Panc1 (cell line): ENCODE measurements around the gene GPD1. TPM values are rescaled to one million over a fixed set of nuclear protein-coding genes. Genes with fewer than 3 reads are reported as not detected.

Source experiments
- ATAC-seq: fragments of 200-7000 bp; cut with Tn5 transposase; 2 replicates; pipeline ENCODE4 v1.9.1; 2020; ENCODE audit warnings: mild to moderate bottlenecking, moderate library complexity
- BruUV-seq: library from RNA; stranded (reverse); fragments of 400-500 nt; replicated peaks from 2 replicates; lab custom pipeline; 2021; lab: Mats Ljungman, UMichigan
- CTCF ChIA-PET: fragments of 300-600 bp; sonication (Branson Sonifier 250); formaldehyde crosslinking; loops from one replicate; lab custom pipeline; 2022; ENCODE audit warnings: antibody characterized with exemption; lab: Charles Lee
- POLR2A ChIA-PET: fragments of 300-600 bp; sonication (Branson Sonifier 250); formaldehyde crosslinking; loops from one replicate; lab custom pipeline; 2022; ENCODE audit warnings: antibody characterized with exemption; lab: Charles Lee
- DNase-seq: peaks from one replicate; pipeline ENCODE4 v3.0.0-alpha.2; 2010; ENCODE audit warnings: low read depth, low spot score
- H3K27ac ChIP-seq: 2 replicates; pipeline ENCODE4 v1.5.1; 2011; ENCODE audit warnings: mild to moderate bottlenecking, low read length, inconsistent platforms
- H3K27me3 ChIP-seq: fragments of 200-500 bp; sonication (Bioruptor generic); 2 replicates; pipeline ENCODE4 v1.6.0; 2014; ENCODE audit warnings: low read length, inconsistent platforms; ENCODE audit not compliant: control insufficient read depth, insufficient read depth
- H3K36me3 ChIP-seq: fragments of 200-500 bp; sonication (Bioruptor generic); 2 replicates; pipeline ENCODE4 v1.5.1; 2014; ENCODE audit warnings: inconsistent platforms, mild to moderate bottlenecking, low read length, moderate library complexity; ENCODE audit not compliant: control insufficient read depth, insufficient read depth
- H3K4me1 ChIP-seq: 2 replicates; pipeline ENCODE4 v1.5.1; 2011; ENCODE audit warnings: inconsistent platforms, mild to moderate bottlenecking, low read length, moderate library complexity; ENCODE audit not compliant: control insufficient read depth, insufficient read depth
- H3K4me3 ChIP-seq, 2 experiments: 2 replicates each; pipeline ENCODE4 v1.5.1; 2011 to 2012; ENCODE audit warnings: low read depth in 2 of 2, low read length in 2 of 2, mild to moderate bottlenecking in 2 of 2, inconsistent platforms in 1 of 2, moderate library complexity in 1 of 2
- H3K9me3 ChIP-seq: fragments of 200-500 bp; sonication (Bioruptor generic); 2 replicates; pipeline ENCODE4 v1.5.1; 2014; ENCODE audit warnings: low read depth, mild to moderate bottlenecking, inconsistent platforms, low read length, moderate library complexity; ENCODE audit not compliant: control insufficient read depth, insufficient read depth
- POLR2AphosphoS5 ChIP-seq: IDR thresholded peaks from 2 replicates; pipeline ENCODE4 v1.6.1; 2012; ENCODE audit warnings: mild to moderate bottlenecking, low read depth, low read length, moderate library complexity
- SIN3A ChIP-seq: IDR thresholded peaks from 2 replicates; pipeline ENCODE4 v1.6.1; 2012; ENCODE audit warnings: low read depth, mild to moderate bottlenecking, low read length, moderate library complexity, borderline replicate concordance; ENCODE audit not compliant: insufficient read depth
- TCF7L2 ChIP-seq: IDR thresholded peaks from 2 replicates; pipeline ENCODE4 v1.6.1; 2011; ENCODE audit warnings: mild to moderate bottlenecking, low read depth, low read length, inconsistent platforms
- in situ Hi-C: cut with HindIII; loops from 2 replicates; pipeline ENCODE4 v1.10.0; 2016; ENCODE audit warnings: low sequenced_read_pairs, low pct_unique_long_range_greater_than_20kb
- intact Hi-C: fragments of 100-400 bp; cut with micrococcal nuclease; formaldehyde crosslinking; loops from one replicate; pipeline ENCODE4 v1.10.0; 2022; ENCODE audit not compliant: unreplicated experiment
- total RNA-seq: library from RNA; stranded (reverse); gene quantifications from one replicate; pipeline ENCODE4 v1.2.1, GENCODE V29; 2021; ENCODE audit not compliant: unreplicated experiment
- TF ChIP-seq, protein P1 (sequence below), 2 experiments: IDR thresholded peaks; 2 replicates each; pipeline ENCODE4 v1.6.1; 2011 to 2012; ENCODE audit warnings: low read depth in 2 of 2, control low read depth in 1 of 2, low read length in 1 of 2, mild to moderate bottlenecking in 1 of 2, moderate library complexity in 1 of 2; ENCODE audit not compliant: insufficient read depth in 1 of 2
- TF ChIP-seq, protein P2 (sequence below): fragments of 450-650 bp; IDR thresholded peaks from 2 replicates; pipeline ENCODE4 v1.5.1; 2017; ENCODE audit warnings: mild to moderate bottlenecking

The GPD1 gene
- total RNA-seq, 1 experiment from 2014 or later = 0.28 TPM

DNA sequence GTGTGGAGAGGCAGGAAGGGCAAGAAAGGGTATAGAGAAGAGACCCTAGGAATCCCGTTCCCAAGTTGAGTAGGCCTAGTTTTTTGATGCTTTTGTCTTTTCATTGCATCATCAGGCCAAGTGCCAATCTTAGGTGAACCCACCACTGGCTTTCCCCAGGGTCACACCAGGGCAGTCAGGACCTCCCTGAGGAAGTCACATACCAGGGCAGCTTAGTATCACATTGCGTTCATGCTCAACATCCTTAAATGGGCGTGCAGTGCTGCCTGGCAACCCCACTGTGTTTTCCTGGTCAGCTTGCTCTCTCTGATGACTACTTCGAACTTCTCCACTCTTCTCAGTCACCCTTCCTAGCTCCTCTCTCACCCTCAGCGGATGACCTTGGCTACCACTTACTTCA lies 37.4 kb upstream of the GPD1 start:
- no peaks in the 10 kb centered on the region for H3K27me3 ChIP-seq
- H3K4me1 ChIP-seq = 0 out of 2 replicates have a peak, but pooled peaks cover 3% of the 10 kb centered on the region
- DNase-seq (no peak), ATAC-seq (no peak)
- ChIA-PET POLR2A (no interaction called here), CTCF (interaction anchor here (0.6 to 3.9 kb wide), 2 partner anchors 10 to 99 kb away, joined by 3 to 13 read pairs; no protein-coding TSS in a partner anchor)
- no peaks in the 10 kb centered on the region for H3K36me3 ChIP-seq
- no TSS peak for BruUV-seq
- no peak for TF ChIP-seq POLR2AphosphoS5
- TF ChIP-seq, protein P1, sequence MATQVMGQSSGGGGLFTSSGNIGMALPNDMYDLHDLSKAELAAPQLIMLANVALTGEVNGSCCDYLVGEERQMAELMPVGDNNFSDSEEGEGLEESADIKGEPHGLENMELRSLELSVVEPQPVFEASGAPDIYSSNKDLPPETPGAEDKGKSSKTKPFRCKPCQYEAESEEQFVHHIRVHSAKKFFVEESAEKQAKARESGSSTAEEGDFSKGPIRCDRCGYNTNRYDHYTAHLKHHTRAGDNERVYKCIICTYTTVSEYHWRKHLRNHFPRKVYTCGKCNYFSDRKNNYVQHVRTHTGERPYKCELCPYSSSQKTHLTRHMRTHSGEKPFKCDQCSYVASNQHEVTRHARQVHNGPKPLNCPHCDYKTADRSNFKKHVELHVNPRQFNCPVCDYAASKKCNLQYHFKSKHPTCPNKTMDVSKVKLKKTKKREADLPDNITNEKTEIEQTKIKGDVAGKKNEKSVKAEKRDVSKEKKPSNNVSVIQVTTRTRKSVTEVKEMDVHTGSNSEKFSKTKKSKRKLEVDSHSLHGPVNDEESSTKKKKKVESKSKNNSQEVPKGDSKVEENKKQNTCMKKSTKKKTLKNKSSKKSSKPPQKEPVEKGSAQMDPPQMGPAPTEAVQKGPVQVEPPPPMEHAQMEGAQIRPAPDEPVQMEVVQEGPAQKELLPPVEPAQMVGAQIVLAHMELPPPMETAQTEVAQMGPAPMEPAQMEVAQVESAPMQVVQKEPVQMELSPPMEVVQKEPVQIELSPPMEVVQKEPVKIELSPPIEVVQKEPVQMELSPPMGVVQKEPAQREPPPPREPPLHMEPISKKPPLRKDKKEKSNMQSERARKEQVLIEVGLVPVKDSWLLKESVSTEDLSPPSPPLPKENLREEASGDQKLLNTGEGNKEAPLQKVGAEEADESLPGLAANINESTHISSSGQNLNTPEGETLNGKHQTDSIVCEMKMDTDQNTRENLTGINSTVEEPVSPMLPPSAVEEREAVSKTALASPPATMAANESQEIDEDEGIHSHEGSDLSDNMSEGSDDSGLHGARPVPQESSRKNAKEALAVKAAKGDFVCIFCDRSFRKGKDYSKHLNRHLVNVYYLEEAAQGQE (IDR thresholded peaks at IDR 0.05; ENCODE audit: insufficient read depth in 1 of 2, low read depth in 2 of 2, low read length in 1 of 2) = no peak
- TF ChIP-seq, protein P2, sequence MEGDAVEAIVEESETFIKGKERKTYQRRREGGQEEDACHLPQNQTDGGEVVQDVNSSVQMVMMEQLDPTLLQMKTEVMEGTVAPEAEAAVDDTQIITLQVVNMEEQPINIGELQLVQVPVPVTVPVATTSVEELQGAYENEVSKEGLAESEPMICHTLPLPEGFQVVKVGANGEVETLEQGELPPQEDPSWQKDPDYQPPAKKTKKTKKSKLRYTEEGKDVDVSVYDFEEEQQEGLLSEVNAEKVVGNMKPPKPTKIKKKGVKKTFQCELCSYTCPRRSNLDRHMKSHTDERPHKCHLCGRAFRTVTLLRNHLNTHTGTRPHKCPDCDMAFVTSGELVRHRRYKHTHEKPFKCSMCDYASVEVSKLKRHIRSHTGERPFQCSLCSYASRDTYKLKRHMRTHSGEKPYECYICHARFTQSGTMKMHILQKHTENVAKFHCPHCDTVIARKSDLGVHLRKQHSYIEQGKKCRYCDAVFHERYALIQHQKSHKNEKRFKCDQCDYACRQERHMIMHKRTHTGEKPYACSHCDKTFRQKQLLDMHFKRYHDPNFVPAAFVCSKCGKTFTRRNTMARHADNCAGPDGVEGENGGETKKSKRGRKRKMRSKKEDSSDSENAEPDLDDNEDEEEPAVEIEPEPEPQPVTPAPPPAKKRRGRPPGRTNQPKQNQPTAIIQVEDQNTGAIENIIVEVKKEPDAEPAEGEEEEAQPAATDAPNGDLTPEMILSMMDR = no peak
- no peak for TF ChIP-seq TCF7L2
- TF ChIP-seq SIN3A = no peak
- no peak overlapping the region for H3K4me3 ChIP-seq
- H3K9me3 ChIP-seq = no peaks in the 10 kb centered on the region
- intact Hi-C loops (no loop called here), in situ Hi-C loops (no loop called here)
- H3K27ac ChIP-seq = no peak overlapping the region

DNA sequence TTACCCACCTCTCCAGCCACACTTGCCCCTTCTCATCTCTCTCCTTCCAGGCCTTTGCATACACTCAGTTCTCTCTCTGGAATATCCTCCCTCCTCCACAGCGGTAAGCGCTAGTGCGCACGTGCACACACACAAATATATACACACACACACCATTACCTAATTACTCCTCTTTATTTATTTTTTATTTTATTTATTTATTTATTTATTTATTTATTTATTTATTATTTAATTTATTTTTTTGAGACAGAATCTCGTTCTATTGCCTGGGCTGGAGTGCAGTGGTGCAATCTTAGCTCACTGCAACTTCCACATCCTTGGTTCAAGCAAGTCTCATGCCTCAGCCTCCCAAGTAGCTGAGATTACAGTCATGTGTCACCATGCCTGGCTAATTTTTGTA lies 34.7 kb upstream of the GPD1 start:
- intact Hi-C loops (no loop called here), in situ Hi-C loops (no loop called here)
- no peaks in the 10 kb centered on the region for H3K9me3 ChIP-seq
- H3K4me3 ChIP-seq = no peak overlapping the region
- no peak for TF ChIP-seq TCF7L2
- TF ChIP-seq, protein P2 = no peak
- TF ChIP-seq, protein P1 (IDR thresholded peaks at IDR 0.05; ENCODE audit: insufficient read depth in 1 of 2, low read depth in 2 of 2, low read length in 1 of 2) = no peak
- TF ChIP-seq SIN3A = no peak
- TF ChIP-seq POLR2AphosphoS5 = no peak
- ATAC-seq (no peak), DNase-seq (no peak)
- H3K36me3 ChIP-seq = no peaks in the 10 kb centered on the region
- no TSS peak for BruUV-seq
- POLR2A ChIA-PET = no interaction called here
- H3K27me3 ChIP-seq = no peaks in the 10 kb centered on the region
- no peak overlapping the region for H3K27ac ChIP-seq
- 0 out of 2 replicates have a peak, but pooled peaks cover 3% of the 10 kb centered on the region for H3K4me1 ChIP-seq
- CTCF ChIA-PET = interaction anchor here (0.7 to 3.3 kb wide), 3 partner anchors 13 to 102 kb away, joined by 5 to 30 read pairs (median 6); no protein-coding TSS in a partner anchor
